H9 (cell line): ENCODE data around the gene ACOT2. TPM values are rescaled to one million over a fixed set of nuclear protein-coding genes. Genes with fewer than 3 reads are reported as not detected.

ENCODE experiments used
- DNase-seq: peaks from one replicate; pipeline ENCODE4 v3.0.0-alpha.2; 2017
- H2AFZ ChIP-seq: one replicate; pipeline ENCODE4 v1.6.1; 2013; ENCODE audit warnings: mild to moderate bottlenecking, low read length, control low read depth, moderate library complexity
- H2AK5ac ChIP-seq: 2 replicates; pipeline ENCODE4 v1.6.1; 2013; ENCODE audit warnings: low read length, control low read depth, mixed read lengths; ENCODE audit not compliant: insufficient read length
- H2BK120ac ChIP-seq: one replicate; pipeline ENCODE4 v1.6.1; 2013; ENCODE audit warnings: low read depth, mild to moderate bottlenecking, low read length, control low read depth, inconsistent platforms; ENCODE audit not compliant: poor library complexity, severe bottlenecking
- H2BK12ac ChIP-seq: 2 replicates; pipeline ENCODE4 v1.6.1; 2013; ENCODE audit warnings: low read length, control low read depth, mixed read lengths, low read depth; ENCODE audit not compliant: insufficient read length
- H2BK15ac ChIP-seq: 2 replicates; pipeline ENCODE4 v1.6.1; 2013; ENCODE audit warnings: low read depth, low read length, control low read depth
- H2BK20ac ChIP-seq: one replicate; pipeline ENCODE4 v1.6.1; 2013; ENCODE audit warnings: low read depth, mild to moderate bottlenecking, low read length, control low read depth, inconsistent platforms; ENCODE audit not compliant: poor library complexity, severe bottlenecking
- H2BK5ac ChIP-seq: 2 replicates; pipeline ENCODE4 v1.6.1; 2013; ENCODE audit warnings: low read length, control low read depth, mixed read lengths; ENCODE audit not compliant: insufficient read length
- H3K14ac ChIP-seq: 2 replicates; pipeline ENCODE4 v1.6.1; 2013; ENCODE audit warnings: low read length, control low read depth; ENCODE audit not compliant: insufficient read depth
- H3K18ac ChIP-seq: 2 replicates; pipeline ENCODE4 v1.6.1; 2013; ENCODE audit warnings: low read depth, mild to moderate bottlenecking, mixed read lengths, low read length, control low read depth; ENCODE audit not compliant: insufficient read length
- H3K23ac ChIP-seq: 2 replicates; pipeline ENCODE4 v1.6.1; 2013; ENCODE audit warnings: low read length, control low read depth, mixed read lengths, low read depth; ENCODE audit not compliant: insufficient read length
- H3K23me2 ChIP-seq: 2 replicates; pipeline ENCODE4 v1.6.1; 2013; ENCODE audit warnings: low read depth, mild to moderate bottlenecking, mixed read lengths, low read length, control low read depth; ENCODE audit not compliant: insufficient read length, poor library complexity, severe bottlenecking
- H3K27ac ChIP-seq: 2 replicates; pipeline ENCODE4 v1.5.1; 2013; ENCODE audit warnings: low read length, control low read depth, mixed read lengths, low read depth; ENCODE audit not compliant: insufficient read length
- H3K27me3 ChIP-seq: 2 replicates; pipeline ENCODE4 v1.6.1; 2013; ENCODE audit warnings: low read length, control low read depth, inconsistent platforms; ENCODE audit not compliant: insufficient read depth
- H3K4ac ChIP-seq: 2 replicates; pipeline ENCODE4 v1.6.1; 2013; ENCODE audit warnings: low read depth, mild to moderate bottlenecking, control low read depth, inconsistent platforms, low read length, moderate library complexity
- H3K4me1 ChIP-seq: 2 replicates; pipeline ENCODE4 v1.6.1; 2013; ENCODE audit warnings: low read length, control low read depth, inconsistent platforms; ENCODE audit not compliant: insufficient read depth
- H3K4me2 ChIP-seq: 2 replicates; pipeline ENCODE4 v1.6.1; 2013; ENCODE audit warnings: low read length, control low read depth, mixed read lengths; ENCODE audit not compliant: insufficient read length, insufficient read depth
- H3K56ac ChIP-seq: 2 replicates; pipeline ENCODE4 v1.6.1; 2013; ENCODE audit warnings: low read depth, mild to moderate bottlenecking, mixed read lengths, low read length, control low read depth; ENCODE audit not compliant: insufficient read length
- H3K79me1 ChIP-seq: 2 replicates; pipeline ENCODE4 v1.6.1; 2013; ENCODE audit warnings: low read depth, mild to moderate bottlenecking, moderate library complexity, low read length, control low read depth, inconsistent platforms; ENCODE audit not compliant: insufficient read depth, poor library complexity, severe bottlenecking
- H3K79me2 ChIP-seq: 2 replicates; pipeline ENCODE4 v1.6.1; 2013; ENCODE audit warnings: low read length, control low read depth, inconsistent platforms; ENCODE audit not compliant: insufficient read depth
- H3K9ac ChIP-seq: 2 replicates; pipeline ENCODE4 v1.6.1; 2013; ENCODE audit warnings: low read length, control low read depth, mixed read lengths; ENCODE audit not compliant: insufficient read length; ENCODE audit errors: extremely low read depth
- H3K9me3 ChIP-seq: one replicate; pipeline ENCODE4 v1.6.1; 2013; ENCODE audit warnings: low read depth, low read length, inconsistent platforms; ENCODE audit not compliant: control insufficient read depth
- H3T11ph ChIP-seq: one replicate; pipeline ENCODE4 v1.6.1; 2013; ENCODE audit warnings: mild to moderate bottlenecking, low read length, control low read depth, inconsistent platforms
- H4K20me1 ChIP-seq: one replicate; pipeline ENCODE4 v1.6.1; 2013; ENCODE audit not compliant: control insufficient read depth, insufficient read length, insufficient read depth
- H4K5ac ChIP-seq: 2 replicates; pipeline ENCODE4 v1.6.1; 2013; ENCODE audit warnings: low read depth, mild to moderate bottlenecking, mixed read lengths, low read length, control low read depth; ENCODE audit not compliant: insufficient read length
- H4K8ac ChIP-seq: replicated peaks from 2 replicates; pipeline ENCODE4 v1.6.1; 2013; ENCODE audit warnings: low read length, control low read depth, mixed read lengths, low read depth; ENCODE audit not compliant: insufficient read length
- H4K91ac ChIP-seq: 2 replicates; pipeline ENCODE4 v1.6.1; 2013; ENCODE audit warnings: low read depth, mild to moderate bottlenecking, moderate library complexity, mixed read lengths, low read length, control low read depth; ENCODE audit not compliant: insufficient read length
- H3K27ac Mint-ChIP-seq, 3 experiments: 2 replicates in 2 of 3; 3 replicates in 1 of 3; pipeline ENCODE4 v1.8.0; 2020 to 2021; ENCODE audit warnings: mixed read lengths in 3 of 3, mild to moderate bottlenecking in 1 of 3, moderate library complexity in 1 of 3
- H3K27me3 Mint-ChIP-seq: 2 replicates; pipeline ENCODE4 v1.8.0; 2021; ENCODE audit warnings: low read depth, mild to moderate bottlenecking, moderate library complexity, mixed read lengths
- H3K36me3 Mint-ChIP-seq, 3 experiments: 2 replicates in 2 of 3; 3 replicates in 1 of 3; pipeline ENCODE4 v1.8.0; 2020 to 2021; ENCODE audit warnings: low read depth in 3 of 3, mixed read lengths in 3 of 3; ENCODE audit not compliant: insufficient read depth in 1 of 3
- H3K4me1 Mint-ChIP-seq, 2 experiments: 2 replicates each; pipeline ENCODE4 v1.8.0; 2020; ENCODE audit warnings: mixed read lengths in 2 of 2
- H3K4me3 Mint-ChIP-seq, 2 experiments: 2 replicates in 1 of 2; 3 replicates in 1 of 2; pipeline ENCODE4 v1.8.0; 2020 to 2021; ENCODE audit warnings: mild to moderate bottlenecking in 2 of 2, mixed read lengths in 2 of 2, moderate library complexity in 1 of 2
- H3K9me3 Mint-ChIP-seq, 2 experiments: 2 replicates in 1 of 2; 3 replicates in 1 of 2; pipeline ENCODE4 v1.8.0; 2020; ENCODE audit warnings: mild to moderate bottlenecking in 2 of 2, mixed read lengths in 2 of 2, moderate library complexity in 1 of 2
- CTCF ChIP-seq: fragments of 200-600 bp; sonication (generic); conservative IDR thresholded peaks from 3 replicates; pipeline ENCODE4 v1.8.0; 2021; ENCODE audit warnings: antibody characterized with exemption, mild to moderate bottlenecking
- WGBS: extraction: QIAGEN DNeasy Blood & Tissue Kit; methylation state at CpG from one replicate; pipeline ENCODE4 v1.1.7; 2013; ENCODE audit warnings: missing lambda C conversion rate, low lambda C conversion rate, mixed read lengths; ENCODE audit not compliant: insufficient read length; ENCODE audit errors: extremely low coverage; 5-methylcytosine and 5-hydroxymethylcytosine counted together
- total RNA-seq: library from RNA; stranded (reverse); gene quantifications from 2 replicates; pipeline ENCODE4 v1.2.1, GENCODE V29; 2021

ACOT2 gene
- total RNA-seq, 1 experiment from 2014 or later, result 10.2 TPM

DNA sequence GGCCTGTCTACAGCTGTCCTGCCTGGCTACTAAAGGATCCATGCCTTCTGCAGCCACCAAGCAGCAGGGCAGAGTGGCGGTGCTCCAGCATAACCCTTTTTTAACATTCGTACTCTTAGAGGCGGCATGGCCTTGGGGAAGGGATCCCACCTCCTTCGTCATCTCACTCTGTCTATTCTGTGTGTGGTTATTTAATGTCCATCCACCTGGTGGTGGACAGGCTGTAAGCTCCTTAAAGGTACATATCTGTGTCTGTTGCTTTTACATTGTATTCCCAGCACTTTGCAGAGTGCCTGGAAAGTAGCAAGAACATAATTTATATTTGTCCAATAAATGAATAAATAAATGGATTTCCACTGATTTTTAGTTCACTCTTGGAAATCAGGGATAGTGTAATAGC is 47.8 kb upstream of the ACOT2 start:
- Mint-ChIP-seq H3K4me1 (peaks cover 11 to 13% of the 10 kb centered on the region in 2 experiments), H3K4me3 (no peak overlapping the region), H3K27me3 (peaks cover 2% of the 10 kb centered on the region; the same call in 1 of the 2 replicates), H3K9me3 (no peaks in the 10 kb centered on the region), H3K36me3 (peaks cover 0 to 5% (median 0%) of the 10 kb centered on the region in 3 experiments; a peak in 1 of 7 replicates), H3K27ac (no peak overlapping the region)
- Histone ChIP-seq H2BK12ac (no peak overlapping the region), H3K56ac (no peak overlapping the region), H2BK5ac (no peak overlapping the region), H3K27ac (no peak overlapping the region), H2BK15ac (no peak overlapping the region), H3K23me2 (no peaks in the 10 kb centered on the region), H3K9me3 (no peaks in the 10 kb centered on the region), H3K27me3 (no peaks in the 10 kb centered on the region), H3K4me1 (peaks cover 2% of the 10 kb centered on the region), H3K4ac (no peak overlapping the region), H3K79me2 (no peaks in the 10 kb centered on the region), H4K20me1 (no peaks in the 10 kb centered on the region), H3K9ac (no peak overlapping the region), H3K79me1 (no peaks in the 10 kb centered on the region), H2BK20ac (no peak overlapping the region), H2BK120ac (no peak overlapping the region), H4K8ac (no peak overlapping the region), H2AFZ (no peak overlapping the region), H4K91ac (no peak overlapping the region), H3K18ac (no peak overlapping the region), H2AK5ac (no peak overlapping the region), H4K5ac (no peak overlapping the region), H3K23ac (no peak overlapping the region), H3T11ph (no peak overlapping the region), H3K14ac (no peak overlapping the region), H3K4me2 (no peak overlapping the region)
- DNase-seq, result no peak
- no CpG with 5 or more reads among the region's 4 CpGs for WGBS
- no peak for TF ChIP-seq CTCF
